HepG2 (cell line): Measurements from ENCODE around the gene GRM5. TPM values are rescaled to one million over a fixed set of nuclear protein-coding genes. Genes with fewer than 3 reads are reported as not detected.

Experiments used
- ATAC-seq: fragments of 200-7000 bp; cut with Tn5 transposase; 3 replicates; pipeline ENCODE4 v1.9.1; 2020; ENCODE audit warnings: mild to moderate bottlenecking, moderate library complexity
- BruUV-seq: library from RNA; stranded (reverse); fragments of 400-500 nt; replicated peaks from 2 replicates; lab custom pipeline; 2021; lab: Mats Ljungman, UMichigan
- CTCF ChIA-PET: fragments of 300-600 bp; formaldehyde crosslinking; extraction: SDS; loops from one replicate; lab custom pipeline; 2021; ENCODE audit warnings: low total read pairs, inconsistent platforms, low intra/inter-chr PET ratio; lab: Yijun Ruan, JAX
- POLR2A ChIA-PET: fragments of 350-600 bp; sonication (Branson Sonifier 250); formaldehyde crosslinking; loops from one replicate; lab custom pipeline; 2020; ENCODE audit warnings: antibody characterized with exemption, inconsistent platforms; lab: Yijun Ruan, JAX
- DNase-seq: peaks from one replicate; pipeline ENCODE4 v3.0.0-alpha.2; 2015; ENCODE audit warnings: low spot score
- FAIRE-seq: peaks from 3 replicates; lab custom pipeline; 2011; peaks lifted over from hg19 to GRCh38; lab: Jason Lieb, UNC
- H2AFZ ChIP-seq: one replicate; pipeline ENCODE4 v1.6.1; 2011; ENCODE audit warnings: low read length, inconsistent platforms
- H3K27ac ChIP-seq: fragments of 300-600 bp; 3 replicates; pipeline ENCODE4 v1.8.0; 2011; ENCODE audit warnings: mixed run types, mild to moderate bottlenecking, mixed read lengths, low read length, inconsistent platforms; ENCODE audit not compliant: insufficient read depth; ENCODE audit errors: extremely low read length
- H3K27me3 ChIP-seq, 2 experiments: fragments of 200-600 bp in 1 of 2; 2 replicates in 1 of 2; 3 replicates in 1 of 2; pipeline versions ENCODE4 v1.6.0 to v1.8.0; 2011; ENCODE audit warnings: low read length in 2 of 2, mild to moderate bottlenecking in 2 of 2, moderate library complexity in 2 of 2, inconsistent platforms in 1 of 2; ENCODE audit not compliant: insufficient read depth in 2 of 2, control insufficient read depth in 1 of 2
- H3K36me3 ChIP-seq, 2 experiments: fragments of 200-600 bp in 1 of 2; replicated peaks in 1 of 2; 2 replicates in 1 of 2; 3 replicates in 1 of 2; pipeline versions ENCODE4 v1.5.1 to v1.8.0; 2011; ENCODE audit warnings: low read length in 2 of 2, inconsistent platforms in 1 of 2; ENCODE audit not compliant: insufficient read depth in 2 of 2, control insufficient read depth in 1 of 2
- H3K4me1 ChIP-seq: 2 replicates; pipeline ENCODE4 v1.5.1; 2012; ENCODE audit warnings: low read length, inconsistent platforms; ENCODE audit not compliant: insufficient read depth
- H3K4me2 ChIP-seq: 2 replicates; pipeline ENCODE4 v1.6.0; 2011; ENCODE audit warnings: low read depth, low read length, inconsistent platforms
- H3K4me3 ChIP-seq, 3 experiments: fragments of 200-600 bp in 1 of 3; sonication (generic), shearing (Covaris generic) in 1 of 3; replicated peaks in 1 of 3; 2 replicates each; pipeline ENCODE4 v1.5.1; 2011 to 2016; ENCODE audit warnings: low read length in 3 of 3, inconsistent platforms in 2 of 3, low read depth in 2 of 3, mild to moderate bottlenecking in 2 of 3, control low read depth in 1 of 3, mixed read lengths in 1 of 3; ENCODE audit not compliant: insufficient read depth in 1 of 3
- H3K79me2 ChIP-seq: one replicate; pipeline ENCODE4 v1.6.1; 2011; ENCODE audit warnings: low read length, inconsistent platforms; ENCODE audit not compliant: insufficient read depth
- H3K9ac ChIP-seq: 2 replicates; pipeline ENCODE4 v1.6.0; 2011; ENCODE audit warnings: mild to moderate bottlenecking, low read depth, low read length, inconsistent platforms; ENCODE audit not compliant: insufficient read depth
- H3K9me3 ChIP-seq: 2 replicates; pipeline ENCODE4 v1.5.1; 2012; ENCODE audit warnings: mild to moderate bottlenecking, low read length
- H4K20me1 ChIP-seq: 2 replicates; pipeline ENCODE4 v1.6.0; 2011; ENCODE audit warnings: inconsistent platforms, mild to moderate bottlenecking, low read length, moderate library complexity; ENCODE audit not compliant: insufficient read depth
- BCL3 ChIP-seq: sonication (generic); formaldehyde crosslinking; IDR thresholded peaks from 2 replicates; pipeline ENCODE4 v1.5.1; 2020; ENCODE audit warnings: mild to moderate bottlenecking, missing genetic modification reagents, moderate library complexity
- CEBPG ChIP-seq: IDR thresholded peaks from 2 replicates; pipeline ENCODE4 v1.6.1; 2016
- CREB1 ChIP-seq, 2 experiments: fragments of 450-650 bp in 1 of 2; IDR thresholded peaks; 2 replicates each; pipeline ENCODE4 v1.6.1; 2016 to 2017; ENCODE audit warnings: control low read depth in 1 of 2, mild to moderate bottlenecking in 1 of 2, missing compliant biosample characterization in 1 of 2, missing genetic modification characterization in 1 of 2
- ESRRA ChIP-seq: sonication (generic); formaldehyde crosslinking; IDR thresholded peaks from 2 replicates; pipeline ENCODE4 v1.5.1; 2020; ENCODE audit warnings: mild to moderate bottlenecking, low read depth, missing genetic modification reagents
- GPBP1L1 ChIP-seq: sonication (generic); formaldehyde crosslinking; IDR thresholded peaks from 2 replicates; pipeline ENCODE4 v1.5.0; 2020; ENCODE audit warnings: mild to moderate bottlenecking, missing genetic modification reagents
- NPAS2 ChIP-seq: sonication (generic); formaldehyde crosslinking; IDR thresholded peaks from 2 replicates; pipeline ENCODE4 v1.8.0; 2022; ENCODE audit warnings: mild to moderate bottlenecking, missing genetic modification reagents, borderline replicate concordance
- PHF21A ChIP-seq: sonication (generic); formaldehyde crosslinking; IDR thresholded peaks from 2 replicates; pipeline ENCODE4 v1.5.0; 2020; ENCODE audit warnings: mild to moderate bottlenecking, missing genetic modification reagents
- ZBTB43 ChIP-seq: sonication (generic); formaldehyde crosslinking; conservative IDR thresholded peaks from 2 replicates; pipeline ENCODE4 v1.4.0; 2020; ENCODE audit warnings: missing genetic modification reagents
- ZNF18 ChIP-seq: sonication (generic); formaldehyde crosslinking; IDR thresholded peaks from 2 replicates; pipeline ENCODE4 v1.8.0; 2022; ENCODE audit warnings: mild to moderate bottlenecking, missing genetic modification reagents; ENCODE audit not compliant: insufficient replicate concordance
- ZNF205 ChIP-seq: IDR thresholded peaks from 2 replicates; pipeline ENCODE4 v1.6.1; 2018; ENCODE audit warnings: missing biosample characterization, missing genetic modification reagents
- ZNF569 ChIP-seq: sonication (generic); formaldehyde crosslinking; IDR thresholded peaks from 2 replicates; pipeline ENCODE4 v1.5.0; 2020; ENCODE audit warnings: mild to moderate bottlenecking, missing genetic modification reagents, moderate library complexity, borderline replicate concordance
- ZNF670 ChIP-seq: sonication (generic); formaldehyde crosslinking; IDR thresholded peaks from 2 replicates; pipeline ENCODE4 v1.8.0; 2022; ENCODE audit warnings: mild to moderate bottlenecking, missing genetic modification reagents, borderline replicate concordance
- ZNF747 ChIP-seq: sonication (generic); formaldehyde crosslinking; IDR thresholded peaks from 2 replicates; pipeline ENCODE4 v1.8.1; 2023; ENCODE audit warnings: missing genetic modification reagents, mild to moderate bottlenecking, borderline replicate concordance
- WGBS: methylation state at CpG from one replicate; pipeline ENCODE4 v1.1.6; 2017; ENCODE audit warnings: low lambda C conversion rate; 5-methylcytosine and 5-hydroxymethylcytosine counted together
- in situ Hi-C: cut with HindIII; loops from 2 replicates; pipeline ENCODE4 v1.10.0; 2017; ENCODE audit warnings: low pct_unique_long_range_greater_than_20kb; ENCODE audit not compliant: extremely low pct_ligation_motif_present
- intact Hi-C: fragments of 100-400 bp; cut with micrococcal nuclease; formaldehyde crosslinking; loops from one replicate; pipeline ENCODE4 v1.10.0; 2022; ENCODE audit not compliant: unreplicated experiment
- polyA plus RNA-seq, 8 experiments: library from polyadenylated mRNA; depleted of rRNA in 3 of 8; stranded (reverse) in 7 of 8; unstranded in 1 of 8; fragments of >200 nt; fragmentation: Illumina TruSeq in 4 of 8; extraction: Trizol in 4 of 8; gene quantifications; 2 replicates each; pipeline versions ENCODE4 v1.2.1 to v1.2.3, GENCODE V29; 2011 to 2016; ENCODE audit warnings: low read depth in 4 of 8, missing spikeins in 1 of 8, mixed read lengths in 1 of 8; ENCODE audit not compliant: insufficient read depth in 1 of 8
- total RNA-seq, 5 experiments: library from RNA; depleted of rRNA; stranded (reverse); fragments of >200 nt; fragmentation: Illumina TruSeq; extraction: Trizol; gene quantifications; 2 replicates each; pipeline ENCODE4 v1.2.3, GENCODE V29; 2016; ENCODE audit warnings: low read depth in 1 of 5

Gene GRM5
- total and polyA plus RNA-seq, 2 of the 13 experiments (the other 11 are each of a cell fraction or from before 2014, with no cell fraction given), result not detected

- Histone ChIP-seq H3K27me3 (no peaks in the 10 kb centered on the region), H3K27ac (no peak overlapping the region), H3K4me1 (no peaks in the 10 kb centered on the region), H3K4me3 (no peak overlapping the region), H3K36me3 (no peaks in the 10 kb centered on the region), H3K79me2 (no peaks in the 10 kb centered on the region), H2AFZ (no peak overlapping the region), H3K9me3 (no peaks in the 10 kb centered on the region), H4K20me1 (no peaks in the 10 kb centered on the region), H3K9ac (no peak overlapping the region), H3K4me2 (no peak overlapping the region)
- intact Hi-C loops, result no loop called here
- no peak for DNase-seq
- in situ Hi-C loops, result no loop called here
- no TSS peak for BruUV-seq
- ChIA-PET CTCF (no interaction called here), POLR2A (no interaction called here)
- WGBS, result 2% methylated on average over 6 of the region's 11 CpGs
- TF ChIP-seq NPAS2 (CRISPR knock-in tag) (no peak), ZNF670 (CRISPR knock-in tag) (no peak), BCL3 (CRISPR knock-in tag) (no peak), GPBP1L1 (CRISPR knock-in tag) (no peak), PHF21A (no peak), ESRRA (CRISPR knock-in tag) (no peak), ZBTB43 (CRISPR knock-in tag) (no peak), CREB1 (IDR thresholded peaks at IDR 0.05) (no peak), CREB1 (CRISPR knock-in tag; IDR thresholded peaks at IDR 0.05) (no peak), CEBPG (no peak), ZNF569 (CRISPR knock-in tag) (no peak), ZNF205 (CRISPR knock-in tag) (no peak), ZNF18 (CRISPR knock-in tag) (no peak), ZNF747 (CRISPR knock-in tag) (no peak)
- no peak for FAIRE-seq
- ATAC-seq, result no peak
Measured at GRCh38 chr11:88695689-88696414, 369.9 kb downstream of the GRM5 start.
